Neural progenitor cell (in vitro differentiated cells): ENCODE measurements around the gene DVL1. TPM values are rescaled to one million over a fixed set of nuclear protein-coding genes. Genes with fewer than 3 reads are reported as not detected.
A peak's percentile ranks its signal among the peaks of the same experiment; 100 is the strongest.
"Not testable (repeated sequence)": the region's sequence is repeated elsewhere in the genome, so short reads cannot be mapped to it uniquely, and the experiment has no call there.

Experiments used
- DNase-seq: peaks from one replicate; pipeline ENCODE4 v3.0.0-alpha.2; 2016; ENCODE audit warnings: low spot score
- H2AFZ ChIP-seq: fragments of 200-600 bp; sonication (generic); replicated peaks from 2 replicates; pipeline ENCODE4 v1.6.1; 2016; ENCODE audit warnings: antibody characterized with exemption
- H3F3A ChIP-seq: fragments of 200-600 bp; sonication (generic); 2 replicates; pipeline ENCODE4 v1.6.1; 2016; ENCODE audit warnings: antibody characterized with exemption, low read depth
- H3K27ac ChIP-seq: fragments of 200-600 bp; sonication (generic); 2 replicates; pipeline ENCODE4 v1.5.1; 2016; ENCODE audit warnings: mild to moderate bottlenecking
- H3K27me3 ChIP-seq: fragments of 200-600 bp; sonication (generic); 2 replicates; pipeline ENCODE4 v1.6.1; 2016; ENCODE audit warnings: mild to moderate bottlenecking, moderate library complexity
- H3K36me3 ChIP-seq: fragments of 200-600 bp; sonication (generic); 2 replicates; pipeline ENCODE4 v1.5.1; 2016
- H3K4me1 ChIP-seq: fragments of 200-600 bp; sonication (generic); 2 replicates; pipeline ENCODE4 v1.6.1; 2016; ENCODE audit warnings: mixed run types
- H3K4me2 ChIP-seq: fragments of 200-600 bp; sonication (generic); 2 replicates; pipeline ENCODE4 v1.6.1; 2016
- H3K4me3 ChIP-seq: fragments of 200-600 bp; sonication (generic); 2 replicates; pipeline ENCODE4 v1.5.1; 2016
- H3K79me2 ChIP-seq: fragments of 200-600 bp; sonication (generic); 2 replicates; pipeline ENCODE4 v1.6.1; 2016; ENCODE audit warnings: low read depth
- H3K9ac ChIP-seq: fragments of 200-600 bp; sonication (generic); 2 replicates; pipeline ENCODE4 v1.6.1; 2016
- H3K9me3 ChIP-seq: fragments of 200-600 bp; sonication (generic); 2 replicates; pipeline ENCODE4 v1.5.1; 2016; ENCODE audit warnings: low read depth
- H4K20me1 ChIP-seq: fragments of 200-600 bp; sonication (generic); 2 replicates; pipeline ENCODE4 v1.6.1; 2016; ENCODE audit warnings: low read depth
- H3K27ac Mint-ChIP-seq: 3 replicates; pipeline ENCODE4 v1.8.0; 2021; ENCODE audit warnings: mixed read lengths
- H3K27me3 Mint-ChIP-seq: 2 replicates; pipeline ENCODE4 v1.8.0; 2022; ENCODE audit warnings: low read depth, mild to moderate bottlenecking, inconsistent platforms, moderate library complexity, mixed read lengths; ENCODE audit not compliant: insufficient read depth
- H3K36me3 Mint-ChIP-seq: 3 replicates; pipeline ENCODE4 v1.8.0; 2021; ENCODE audit warnings: mixed read lengths
- H3K4me1 Mint-ChIP-seq: 3 replicates; pipeline ENCODE4 v1.8.0; 2021; ENCODE audit warnings: mixed read lengths
- H3K4me3 Mint-ChIP-seq: 3 replicates; pipeline ENCODE4 v1.8.0; 2021; ENCODE audit warnings: mild to moderate bottlenecking, moderate library complexity, mixed read lengths
- H3K9me3 Mint-ChIP-seq: 3 replicates; pipeline ENCODE4 v1.8.0; 2020; ENCODE audit warnings: mixed read lengths
- EZH2 ChIP-seq: fragments of 200-600 bp; sonication (generic); IDR thresholded peaks from 2 replicates; pipeline ENCODE4 v1.6.1; 2017; ENCODE audit warnings: antibody characterized with exemption, mild to moderate bottlenecking, moderate library complexity
- EZH2phosphoT487 ChIP-seq: fragments of 200-600 bp; sonication (generic); IDR thresholded peaks from 2 replicates; pipeline ENCODE4 v1.6.1; 2017; ENCODE audit warnings: antibody characterized with exemption
- total RNA-seq: library from RNA; depleted of rRNA; stranded (reverse); fragments of >200 nt; gene quantifications from 2 replicates; pipeline ENCODE4 v1.2.3, GENCODE V29; 2015; ENCODE audit warnings: low replicate concordance
- TF ChIP-seq, protein P1 (sequence below): fragments of 200-600 bp; sonication (generic); IDR thresholded peaks from 2 replicates; pipeline ENCODE4 v1.5.1; 2017; ENCODE audit warnings: antibody characterized with exemption, mild to moderate bottlenecking

Gene DVL1
- total RNA-seq, 1 donor from 2014 or later: 14.5 TPM

GRCh38 chr1:1388078-1388472, 38.9 kb upstream of the DVL1 start:
- no peak overlapping the region for H3K9ac ChIP-seq
- H3K27me3 ChIP-seq: no peaks in the 10 kb centered on the region
- TF ChIP-seq EZH2 (no peak), EZH2phosphoT487 (no peak)
- TF ChIP-seq, protein P1, sequence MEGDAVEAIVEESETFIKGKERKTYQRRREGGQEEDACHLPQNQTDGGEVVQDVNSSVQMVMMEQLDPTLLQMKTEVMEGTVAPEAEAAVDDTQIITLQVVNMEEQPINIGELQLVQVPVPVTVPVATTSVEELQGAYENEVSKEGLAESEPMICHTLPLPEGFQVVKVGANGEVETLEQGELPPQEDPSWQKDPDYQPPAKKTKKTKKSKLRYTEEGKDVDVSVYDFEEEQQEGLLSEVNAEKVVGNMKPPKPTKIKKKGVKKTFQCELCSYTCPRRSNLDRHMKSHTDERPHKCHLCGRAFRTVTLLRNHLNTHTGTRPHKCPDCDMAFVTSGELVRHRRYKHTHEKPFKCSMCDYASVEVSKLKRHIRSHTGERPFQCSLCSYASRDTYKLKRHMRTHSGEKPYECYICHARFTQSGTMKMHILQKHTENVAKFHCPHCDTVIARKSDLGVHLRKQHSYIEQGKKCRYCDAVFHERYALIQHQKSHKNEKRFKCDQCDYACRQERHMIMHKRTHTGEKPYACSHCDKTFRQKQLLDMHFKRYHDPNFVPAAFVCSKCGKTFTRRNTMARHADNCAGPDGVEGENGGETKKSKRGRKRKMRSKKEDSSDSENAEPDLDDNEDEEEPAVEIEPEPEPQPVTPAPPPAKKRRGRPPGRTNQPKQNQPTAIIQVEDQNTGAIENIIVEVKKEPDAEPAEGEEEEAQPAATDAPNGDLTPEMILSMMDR: no peak
- H3K4me1 Mint-ChIP-seq: peaks cover 3% of the 10 kb centered on the region
- DNase-seq: no peak
- no peak overlapping the region for H3K4me3 ChIP-seq
- no peak overlapping the region for H3K4me2 ChIP-seq
- no peaks in the 10 kb centered on the region for H3K9me3 Mint-ChIP-seq
- no peak overlapping the region for H3K27ac ChIP-seq
- H3K4me3 Mint-ChIP-seq: peak overlapping the region; percentile 16
- H3K9me3 ChIP-seq: no peaks in the 10 kb centered on the region
- no peak overlapping the region for H2AFZ ChIP-seq
- peaks cover 28% of the 10 kb centered on the region for H3K36me3 ChIP-seq
- no peaks in the 10 kb centered on the region for H3K4me1 ChIP-seq
- H4K20me1 ChIP-seq: no peaks in the 10 kb centered on the region
- no peak overlapping the region for H3K27ac Mint-ChIP-seq
- peaks cover 20% of the 10 kb centered on the region for H3F3A ChIP-seq
- H3K36me3 Mint-ChIP-seq: peaks cover 30% of the 10 kb centered on the region
- H3K79me2 ChIP-seq: peaks cover 9% of the 10 kb centered on the region
- peaks cover 4% of the 10 kb centered on the region for H3K27me3 Mint-ChIP-seq

- TF ChIP-seq, protein P1: no peak
- TF ChIP-seq EZH2 (no peak), EZH2phosphoT487 (no peak)
- Histone ChIP-seq H3K9ac (no peak overlapping the region), H2AFZ (no peak overlapping the region), H3K79me2 (peaks cover 2% of the 10 kb centered on the region), H3K27ac (no peak overlapping the region), H3K4me1 (no peaks in the 10 kb centered on the region), H3K4me2 (no peak overlapping the region), H3F3A (peaks cover 14% of the 10 kb centered on the region), H3K4me3 (no peak overlapping the region), H4K20me1 (no peaks in the 10 kb centered on the region), H3K36me3 (peaks cover 26% of the 10 kb centered on the region), H3K27me3 (no peaks in the 10 kb centered on the region), H3K9me3 (no peaks in the 10 kb centered on the region)
- Mint-ChIP-seq H3K27ac (no peak overlapping the region), H3K9me3 (no peaks in the 10 kb centered on the region), H3K27me3 (peaks cover 4% of the 10 kb centered on the region), H3K4me3 (peak overlapping the region; percentile 16), H3K4me1 (peaks cover 3% of the 10 kb centered on the region), H3K36me3 (peaks cover 29% of the 10 kb centered on the region)
- DNase-seq: no peak
These were observed 38.2 kb upstream of the DVL1 start for GRCh38 chr1:1387098-1388077.

GRCh38 chr1:1385931-1386330, 36.7 kb upstream of the DVL1 start:
- Histone ChIP-seq H3K36me3 (peaks cover 12% of the 10 kb centered on the region), H3K9ac (no peak overlapping the region), H3K27me3 (no peaks in the 10 kb centered on the region), H3K79me2 (no peaks in the 10 kb centered on the region), H3K4me2 (no peak overlapping the region), H3F3A (peaks cover 4% of the 10 kb centered on the region), H3K27ac (no peak overlapping the region), H2AFZ (no peak overlapping the region), H3K4me1 (no peaks in the 10 kb centered on the region), H4K20me1 (no peaks in the 10 kb centered on the region), H3K4me3 (no peak overlapping the region), H3K9me3 (no peaks in the 10 kb centered on the region)
- TF ChIP-seq EZH2: no peak
- TF ChIP-seq, protein P1: no peak
- no peak for TF ChIP-seq EZH2phosphoT487
- DNase-seq: no peak
- Mint-ChIP-seq H3K4me1 (peaks cover 3% of the 10 kb centered on the region), H3K4me3 (no peak overlapping the region), H3K27me3 (peaks cover 4% of the 10 kb centered on the region), H3K9me3 (no peaks in the 10 kb centered on the region), H3K27ac (no peak overlapping the region), H3K36me3 (peaks cover 22% of the 10 kb centered on the region)

- not testable (repeated sequence) for H3K9me3 ChIP-seq, H2AFZ ChIP-seq, H3K36me3 ChIP-seq, H3K4me1 ChIP-seq, H3K4me3 Mint-ChIP-seq, H3K4me1 Mint-ChIP-seq, H3K4me3 ChIP-seq, H3K27ac Mint-ChIP-seq, H3K4me2 ChIP-seq, H3K9ac ChIP-seq, H3K27me3 Mint-ChIP-seq, DNase-seq, H4K20me1 ChIP-seq, H3K79me2 ChIP-seq, H3K9me3 Mint-ChIP-seq, H3F3A ChIP-seq, H3K27me3 ChIP-seq, H3K27ac ChIP-seq
- peaks cover 16% of the 10 kb centered on the region for H3K36me3 Mint-ChIP-seq
These were observed 36.1 kb upstream of the DVL1 start for GRCh38 chr1:1385339-1385738.
